Esophagus muscularis mucosa (tissue), 4 donors: ENCODE measurements around the gene ATP10B. TPM values are rescaled to one million over a fixed set of nuclear protein-coding genes. Genes with fewer than 3 reads are reported as not detected.

Experiments
- DNase-seq: peaks from one replicate; pipeline ENCODE4 v3.0.0-alpha.2; 2017; ENCODE audit errors: extremely low spot score
- H3K27ac ChIP-seq, 4 donors: fragments of 200-600 bp; sonication (generic); replicated peaks in 1 of 4; 1 replicate in 3 of 4; 2 replicates in 1 of 4; pipeline ENCODE4 v1.5.1; 2016 to 2019; ENCODE audit warnings: mild to moderate bottlenecking in 1 of 4
- H3K27me3 ChIP-seq, 4 donors: fragments of 200-600 bp; sonication (generic); one replicate each; pipeline versions ENCODE4 v1.5.1 to v1.6.0; 2016 to 2019
- H3K36me3 ChIP-seq, 4 donors: fragments of 200-600 bp; sonication (generic); one replicate each; pipeline ENCODE4 v1.5.1; 2016 to 2019
- H3K4me1 ChIP-seq, 4 donors: fragments of 200-600 bp; sonication (generic); one replicate each; pipeline ENCODE4 v1.5.1; 2016 to 2019
- H3K4me3 ChIP-seq, 4 donors: fragments of 200-600 bp; sonication (generic); 1 replicate in 2 of 4; 2 replicates in 2 of 4; pipeline ENCODE4 v1.5.1; 2016 to 2019; ENCODE audit warnings: mild to moderate bottlenecking in 4 of 4, moderate library complexity in 1 of 4
- H3K9me3 ChIP-seq, 4 donors: fragments of 200-600 bp; sonication (generic); 1 replicate in 3 of 4; 2 replicates in 1 of 4; pipeline ENCODE4 v1.5.1; 2016 to 2019
- EP300 ChIP-seq: sonication (generic); formaldehyde crosslinking; IDR thresholded peaks from one replicate; pipeline ENCODE4 v1.6.1; 2017; ENCODE audit warnings: antibody characterized with exemption
- POLR2A ChIP-seq: fragments of 450-650 bp; IDR thresholded peaks from one replicate; pipeline ENCODE4 v1.6.1; 2017; ENCODE audit warnings: antibody characterized with exemption, moderate library complexity, mild to moderate bottlenecking, low read depth
- POLR2AphosphoS5 ChIP-seq, 2 donors: sonication (generic); formaldehyde crosslinking; IDR thresholded peaks; one replicate each; pipeline ENCODE4 v1.6.1; 2017; ENCODE audit warnings: antibody characterized with exemption in 2 of 2
- WGBS: methylation state at CpG from one replicate; pipeline ENCODE4 v1.1.5; 2018; 5-methylcytosine and 5-hydroxymethylcytosine counted together
- intact Hi-C: fragments of 100-400 bp; cut with DNase I; formaldehyde crosslinking; loops from one replicate; pipeline ENCODE4 v1.15.1; 2023
- total RNA-seq, 4 donors: library from RNA; depleted of rRNA; stranded (reverse); fragments of >200 nt; gene quantifications; one replicate each; pipeline versions ENCODE4 v1.1.0 to v1.2.1, GENCODE V29; 2016
- TF ChIP-seq, protein P1 (sequence below), 3 experiments: fragments of 200-600 bp in 2 of 3; fragments of 450-650 bp in 1 of 3; sonication (generic) in 2 of 3; IDR thresholded peaks; one replicate each; pipeline ENCODE4 v1.5.1; 2017 to 2019; ENCODE audit warnings: antibody characterized with exemption in 3 of 3, mild to moderate bottlenecking in 2 of 3, moderate library complexity in 1 of 3

ATP10B gene
- total RNA-seq, 4 donors from 2014 or later = 0.42 to 1.1 (median 0.79) TPM

DNA sequence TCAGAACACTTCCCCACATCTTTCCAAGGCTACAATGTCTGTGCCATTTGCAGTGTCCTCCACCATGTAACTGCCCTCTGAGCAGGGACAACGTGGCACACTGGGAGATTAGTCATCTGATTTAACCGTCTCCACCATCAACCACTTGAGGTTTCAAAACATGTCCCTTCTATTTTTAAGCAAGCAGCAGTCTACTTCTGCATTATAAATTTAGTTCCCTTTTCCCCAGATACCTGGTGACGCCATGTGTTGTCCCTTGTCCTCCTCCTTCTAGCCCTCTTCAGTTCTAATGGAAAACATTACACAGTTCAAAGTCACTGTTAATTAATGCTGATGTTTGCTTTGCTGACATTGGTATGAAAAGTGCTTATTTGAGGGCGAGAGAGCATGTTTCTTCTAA, 52.8 kb downstream of the ATP10B start:
- DNase-seq = no peak
- Histone ChIP-seq H3K27ac (no peak overlapping the region), H3K4me3 (no peak overlapping the region), H3K4me1 (peaks cover 0 to 6% (median 0%) of the 10 kb centered on the region in 4 donors), H3K9me3 (no peaks in the 10 kb centered on the region), H3K36me3 (no peaks in the 10 kb centered on the region), H3K27me3 (no peaks in the 10 kb centered on the region)
- TF ChIP-seq, protein P1, sequence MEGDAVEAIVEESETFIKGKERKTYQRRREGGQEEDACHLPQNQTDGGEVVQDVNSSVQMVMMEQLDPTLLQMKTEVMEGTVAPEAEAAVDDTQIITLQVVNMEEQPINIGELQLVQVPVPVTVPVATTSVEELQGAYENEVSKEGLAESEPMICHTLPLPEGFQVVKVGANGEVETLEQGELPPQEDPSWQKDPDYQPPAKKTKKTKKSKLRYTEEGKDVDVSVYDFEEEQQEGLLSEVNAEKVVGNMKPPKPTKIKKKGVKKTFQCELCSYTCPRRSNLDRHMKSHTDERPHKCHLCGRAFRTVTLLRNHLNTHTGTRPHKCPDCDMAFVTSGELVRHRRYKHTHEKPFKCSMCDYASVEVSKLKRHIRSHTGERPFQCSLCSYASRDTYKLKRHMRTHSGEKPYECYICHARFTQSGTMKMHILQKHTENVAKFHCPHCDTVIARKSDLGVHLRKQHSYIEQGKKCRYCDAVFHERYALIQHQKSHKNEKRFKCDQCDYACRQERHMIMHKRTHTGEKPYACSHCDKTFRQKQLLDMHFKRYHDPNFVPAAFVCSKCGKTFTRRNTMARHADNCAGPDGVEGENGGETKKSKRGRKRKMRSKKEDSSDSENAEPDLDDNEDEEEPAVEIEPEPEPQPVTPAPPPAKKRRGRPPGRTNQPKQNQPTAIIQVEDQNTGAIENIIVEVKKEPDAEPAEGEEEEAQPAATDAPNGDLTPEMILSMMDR (IDR thresholded peaks at IDR 0.05) = no peak
- no peak for TF ChIP-seq EP300
- no peak for TF ChIP-seq POLR2A
- no peak for TF ChIP-seq POLR2AphosphoS5 (IDR thresholded peaks at IDR 0.05)
- 78% methylated on average over 4 of the region's 4 CpGs for WGBS
- intact Hi-C loops = no loop called here

DNA sequence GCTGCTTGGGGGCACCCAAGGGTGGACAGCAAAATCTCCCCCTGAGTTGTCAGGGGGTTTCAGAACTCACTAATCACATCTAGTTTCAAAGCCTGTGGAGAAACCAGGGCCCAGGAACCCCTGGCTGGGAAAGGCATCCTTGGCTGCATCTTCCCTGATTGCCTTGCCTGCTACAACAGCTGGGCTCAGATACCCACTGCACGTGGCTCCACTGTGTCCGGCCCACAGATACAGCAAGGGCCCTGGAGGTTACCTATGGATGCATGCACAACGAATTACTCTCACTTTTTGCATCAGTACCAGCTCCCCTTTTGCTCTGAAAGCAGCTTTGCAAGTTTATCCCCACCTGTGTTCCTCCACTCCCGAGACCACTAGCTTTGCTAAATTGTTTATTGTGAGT, 55.0 kb downstream of the ATP10B start:
- Histone ChIP-seq H3K4me3 (no peak overlapping the region), H3K4me1 (peaks cover 0 to 6% (median 0%) of the 10 kb centered on the region in 4 donors), H3K9me3 (no peaks in the 10 kb centered on the region), H3K27me3 (no peaks in the 10 kb centered on the region), H3K27ac (no peak overlapping the region), H3K36me3 (no peaks in the 10 kb centered on the region)
- DNase-seq = no peak
- intact Hi-C loops = no loop called here
- no peak for TF ChIP-seq POLR2A
- TF ChIP-seq EP300 = no peak
- TF ChIP-seq, protein P1 (IDR thresholded peaks at IDR 0.05) = no peak
- TF ChIP-seq POLR2AphosphoS5 (IDR thresholded peaks at IDR 0.05) = no peak
- 81% methylated on average over 4 of the region's 4 CpGs for WGBS

DNA sequence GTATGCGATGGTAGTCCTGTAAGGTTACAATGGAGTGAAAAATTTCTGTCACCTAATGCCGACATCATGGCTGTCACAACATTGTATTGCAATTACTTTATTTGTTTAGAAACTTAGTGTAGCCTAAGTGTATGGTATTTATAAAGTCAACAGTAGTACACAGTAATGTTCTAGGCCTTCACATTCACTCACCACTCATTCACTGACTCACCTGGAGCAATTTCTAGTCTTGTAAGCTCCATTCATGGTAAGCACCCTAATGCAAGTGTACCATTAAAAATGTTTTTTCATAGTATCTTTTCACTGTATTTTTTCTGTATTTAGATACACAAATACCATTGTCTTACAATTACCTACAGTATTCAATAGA, 58.5 kb downstream of the ATP10B start:
- no peaks in the 10 kb centered on the region for H3K27me3 ChIP-seq
- TF ChIP-seq POLR2AphosphoS5 (IDR thresholded peaks at IDR 0.05) (no peak), EP300 (no peak), POLR2A (no peak)
- TF ChIP-seq, protein P1 (IDR thresholded peaks at IDR 0.05) = no peak
- H3K9me3 ChIP-seq = no peaks in the 10 kb centered on the region
- intact Hi-C loops = no loop called here
- H3K4me1 ChIP-seq = no peaks in the 10 kb centered on the region
- H3K4me3 ChIP-seq = no peak overlapping the region
- DNase-seq = no peak
- 86% methylated on average over 2 of the region's 2 CpGs for WGBS
- H3K36me3 ChIP-seq = no peaks in the 10 kb centered on the region
- no peak overlapping the region for H3K27ac ChIP-seq

DNA sequence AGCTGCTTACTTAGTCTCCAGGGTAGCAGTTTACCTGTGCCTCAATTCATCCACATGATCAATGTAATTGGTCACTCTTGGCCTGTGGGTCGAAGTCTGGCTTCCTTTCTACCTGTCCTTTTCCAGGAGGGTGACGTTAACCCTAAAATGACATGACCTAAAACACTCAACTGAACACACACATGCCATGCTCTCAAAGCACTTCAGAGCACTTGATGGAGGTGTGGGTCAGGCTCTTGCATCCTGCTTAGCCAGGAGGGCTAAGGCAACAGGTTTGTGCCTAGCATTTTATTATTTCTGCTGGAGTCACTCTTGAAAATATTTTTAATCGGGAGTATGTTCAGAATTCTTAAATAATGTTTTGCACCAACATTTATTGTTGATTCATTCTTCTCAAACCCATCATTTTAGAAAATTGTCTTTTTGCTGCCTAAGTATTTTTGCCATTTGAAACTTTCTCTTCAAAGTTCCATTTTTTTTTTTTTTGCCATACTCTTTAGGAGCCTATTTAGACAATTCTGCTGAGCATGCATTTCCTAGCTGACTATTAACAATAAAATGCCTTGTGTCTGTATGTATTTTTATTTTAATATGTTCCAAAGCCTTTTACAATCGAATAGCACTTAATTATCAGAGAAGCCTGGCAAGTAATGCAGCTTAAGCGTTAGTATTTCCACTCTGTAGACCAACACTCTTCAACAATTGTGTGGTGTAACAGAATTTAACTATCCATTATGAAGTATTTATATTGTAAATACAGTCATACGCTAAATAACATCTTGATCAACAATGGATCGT, 59.1 kb downstream of the ATP10B start:
- H3K4me1 ChIP-seq = no peaks in the 10 kb centered on the region
- 73% methylated on average over 7 of the region's 7 CpGs for WGBS
- no peaks in the 10 kb centered on the region for H3K9me3 ChIP-seq
- no peaks in the 10 kb centered on the region for H3K27me3 ChIP-seq
- intact Hi-C loops = no loop called here
- no peak overlapping the region for H3K27ac ChIP-seq
- TF ChIP-seq EP300 = no peak
- no peaks in the 10 kb centered on the region for H3K36me3 ChIP-seq
- no peak overlapping the region for H3K4me3 ChIP-seq
- no peak for DNase-seq

DNA sequence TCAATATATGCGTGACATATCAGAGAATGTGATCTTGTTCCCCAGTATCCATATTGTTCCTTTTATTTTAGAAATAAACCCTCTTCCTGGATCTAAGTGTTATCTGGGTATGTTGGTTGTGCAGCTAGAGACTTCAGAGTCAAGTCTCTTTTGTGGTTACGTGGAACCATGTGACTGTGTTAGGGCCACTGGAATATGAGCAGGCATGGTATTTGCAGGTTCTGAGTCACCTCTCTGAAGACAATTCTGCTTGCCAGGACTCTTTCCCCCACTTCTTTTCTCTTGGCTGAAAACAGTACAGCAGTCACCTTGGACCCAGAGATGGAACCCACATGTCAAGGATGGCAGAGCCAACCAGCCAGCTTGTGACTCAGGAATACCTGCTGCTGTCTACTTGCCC, 59.7 kb downstream of the ATP10B start:
- TF ChIP-seq POLR2AphosphoS5 (IDR thresholded peaks at IDR 0.05) = no peak
- TF ChIP-seq, protein P1 (IDR thresholded peaks at IDR 0.05) = no peak
- no peak for TF ChIP-seq POLR2A
- TF ChIP-seq EP300 = no peak
- 84% methylated on average over 2 of the region's 2 CpGs for WGBS
- intact Hi-C loops = no loop called here
- Histone ChIP-seq H3K4me1 (no peaks in the 10 kb centered on the region), H3K36me3 (no peaks in the 10 kb centered on the region), H3K27ac (no peak overlapping the region), H3K9me3 (no peaks in the 10 kb centered on the region), H3K27me3 (no peaks in the 10 kb centered on the region), H3K4me3 (no peak overlapping the region)
- DNase-seq = no peak
